NCI-H748 treated with DMSO at 0.1 percent for 48 hours (cell line): ENCODE results near the gene RNF115.

Experiments
- DNase-seq: peaks from one replicate; lab custom pipeline; 2025; lab: John Stamatoyannopoulos, UW

Gene RNF115

GRCh38 chr1:145701306-145701862, 122.5 kb downstream of the RNF115 start:
- DNase-seq: no peak

- DNase-seq: no peak
Measured at GRCh38 chr1:145696630-145696960, 127.3 kb downstream of the RNF115 start.

- no peak for DNase-seq
Measured at GRCh38 chr1:145695821-145696629, 127.9 kb downstream of the RNF115 start.

- no peak for DNase-seq
Measured at GRCh38 chr1:145692785-145693443, 131.0 kb downstream of the RNF115 start.

GRCh38 chr1:145690587-145691558, 133.0 kb downstream of the RNF115 start:
- no peak for DNase-seq

- no peak for DNase-seq
Measured at GRCh38 chr1:145689922-145690321, 134.0 kb downstream of the RNF115 start.

- no peak for DNase-seq
Measured at GRCh38 chr1:145688924-145689323, 135.0 kb downstream of the RNF115 start.
